Astrocyte of the spinal cord (primary cell): ENCODE results near the gene CACNA1B.

Source experiments
- DNase-seq: peaks from one replicate; pipeline ENCODE4 v3.0.0; 2011; ENCODE audit warnings: low read depth, low spot score
- H3K4me3 ChIP-seq: 2 replicates; pipeline ENCODE4 v1.5.1; 2011; ENCODE audit warnings: low read depth, mild to moderate bottlenecking, low read length, moderate library complexity
- CTCF ChIP-seq: IDR thresholded peaks from 2 replicates; pipeline ENCODE4 v1.5.1; 2012; ENCODE audit warnings: low read depth, mild to moderate bottlenecking, low read length, inconsistent platforms
- in situ Hi-C: cut with HindIII; loops from 2 replicates; pipeline ENCODE4 v1.10.0; 2017; ENCODE audit warnings: low sequenced_read_pairs

The CACNA1B gene

GRCh38 chr9:138075496-138075895, 197.9 kb downstream of the CACNA1B start:
- TF ChIP-seq CTCF, result no peak
- H3K4me3 ChIP-seq, result no peak overlapping the region
- DNase-seq, result no peak
- in situ Hi-C loops, result no loop called here

GRCh38 chr9:138075961-138076649, 198.5 kb downstream of the CACNA1B start:
- in situ Hi-C loops, result no loop called here
- no peak overlapping the region for H3K4me3 ChIP-seq
- no peak for DNase-seq
- no peak for TF ChIP-seq CTCF

GRCh38 chr9:138076650-138077009, 199.0 kb downstream of the CACNA1B start:
- in situ Hi-C loops, result no loop called here
- no peak for TF ChIP-seq CTCF
- no peak for DNase-seq
- H3K4me3 ChIP-seq, result no peak overlapping the region

- H3K4me3 ChIP-seq, result no peak overlapping the region
- no peak for DNase-seq
- in situ Hi-C loops, result no loop called here
- no peak for TF ChIP-seq CTCF
These were observed 199.5 kb downstream of the CACNA1B start for GRCh38 chr9:138077126-138077525.

GRCh38 chr9:138077898-138078540, 200.4 kb downstream of the CACNA1B start:
- in situ Hi-C loops, result no loop called here
- no peak for TF ChIP-seq CTCF

GRCh38 chr9:138078846-138079245, 201.3 kb downstream of the CACNA1B start:
- no peak overlapping the region for H3K4me3 ChIP-seq
- no peak for DNase-seq
- in situ Hi-C loops, result no loop called here
- no peak for TF ChIP-seq CTCF

More at GRCh38 chr9:138077898-138078540, 200.4 kb downstream of the CACNA1B start:
- no peak overlapping the region for H3K4me3 ChIP-seq
- no peak for DNase-seq
